NCI-H2227 (cell line): ENCODE measurements around the gene SIVA1.

Experiments
- DNase-seq: peaks from one replicate; lab custom pipeline; 2025; ENCODE audit not compliant: unreplicated experiment; lab: John Stamatoyannopoulos, UW

The SIVA1 gene, protein sequence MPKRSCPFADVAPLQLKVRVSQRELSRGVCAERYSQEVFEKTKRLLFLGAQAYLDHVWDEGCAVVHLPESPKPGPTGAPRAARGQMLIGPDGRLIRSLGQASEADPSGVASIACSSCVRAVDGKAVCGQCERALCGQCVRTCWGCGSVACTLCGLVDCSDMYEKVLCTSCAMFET

DNA sequence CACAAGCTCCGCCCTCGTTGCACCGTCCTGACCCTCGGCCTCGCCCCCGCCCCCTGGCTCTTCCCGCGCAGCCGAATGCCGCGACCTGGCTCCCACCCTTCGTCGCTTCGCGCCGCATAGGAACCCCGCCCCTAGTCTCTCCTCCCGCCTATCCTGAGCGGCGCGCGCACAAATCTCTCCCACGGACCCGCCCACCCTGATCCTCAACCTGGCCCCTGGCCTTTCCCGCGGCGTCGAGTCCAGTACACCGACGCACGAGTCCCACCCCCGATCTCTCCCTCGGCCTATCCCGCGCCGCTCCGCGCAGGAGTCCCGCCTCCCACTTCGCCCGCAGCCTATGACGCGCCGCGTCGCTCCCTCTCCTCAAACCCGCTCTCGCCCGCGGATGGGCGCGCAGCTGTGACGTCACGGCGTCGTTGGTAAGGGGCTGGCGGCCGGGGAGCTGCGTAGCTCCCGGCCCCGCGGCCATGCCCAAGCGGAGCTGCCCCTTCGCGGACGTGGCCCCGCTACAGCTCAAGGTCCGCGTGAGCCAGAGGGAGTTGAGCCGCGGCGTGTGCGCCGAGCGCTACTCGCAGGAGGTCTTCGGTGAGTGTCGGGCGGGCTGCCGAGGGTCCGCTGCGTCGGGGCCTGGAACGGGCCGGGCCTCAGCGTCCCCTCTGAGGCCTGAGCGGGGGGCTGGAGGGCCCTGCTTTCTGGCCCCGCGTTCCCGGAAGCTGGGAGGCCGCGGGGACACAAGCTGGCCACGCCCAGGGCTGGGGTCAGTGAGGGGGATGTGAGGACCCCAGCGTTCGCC, at the start of gene SIVA1:
Gene SIVA1 (plus strand): TSS at position 413 of the 793 bp plus-strand sequence. CDS start 55 bp downstream, at position 468.
- DNase-seq: peak; percentile 100

DNA sequence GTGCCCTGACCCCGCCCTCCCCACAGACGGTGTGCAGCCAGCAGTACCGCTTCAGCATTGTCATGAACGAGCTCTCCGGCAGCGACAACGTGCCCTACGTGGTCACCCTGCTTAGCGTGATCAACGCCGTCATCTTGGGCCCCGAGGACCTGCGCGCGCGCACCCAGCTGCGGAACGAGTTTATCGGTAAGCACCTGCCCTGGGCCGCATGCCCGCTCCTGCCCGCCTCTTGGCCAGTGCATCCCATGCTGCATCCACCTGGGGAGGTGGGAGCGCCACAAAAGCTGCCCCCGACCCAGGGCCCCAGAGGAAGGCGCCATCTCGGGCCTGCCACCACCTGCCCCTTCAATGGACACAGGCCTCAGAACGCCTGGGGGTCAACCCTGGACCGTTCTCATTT, 49.7 kb upstream of the SIVA1 start:
- no peak for DNase-seq

DNA sequence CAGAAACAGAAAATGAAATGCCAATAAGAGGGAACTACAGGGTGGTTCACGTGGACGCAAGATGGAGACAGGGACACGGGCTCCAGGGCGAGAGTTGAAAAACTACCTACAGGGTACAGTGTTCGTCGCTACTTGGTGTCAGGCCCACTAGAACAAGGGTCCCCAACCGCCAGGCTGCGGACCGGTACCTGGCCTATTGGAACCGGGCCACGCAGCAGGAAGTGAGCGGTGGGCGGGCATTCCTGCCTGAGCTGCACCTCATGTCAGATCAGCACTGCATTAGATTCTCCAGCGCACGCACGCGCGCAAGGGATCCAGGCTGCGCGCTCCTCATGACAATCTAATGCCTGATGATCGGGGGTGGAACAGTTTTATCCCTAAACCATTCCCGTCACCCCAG, 48.7 kb upstream of the SIVA1 start:
- DNase-seq: no peak

DNA sequence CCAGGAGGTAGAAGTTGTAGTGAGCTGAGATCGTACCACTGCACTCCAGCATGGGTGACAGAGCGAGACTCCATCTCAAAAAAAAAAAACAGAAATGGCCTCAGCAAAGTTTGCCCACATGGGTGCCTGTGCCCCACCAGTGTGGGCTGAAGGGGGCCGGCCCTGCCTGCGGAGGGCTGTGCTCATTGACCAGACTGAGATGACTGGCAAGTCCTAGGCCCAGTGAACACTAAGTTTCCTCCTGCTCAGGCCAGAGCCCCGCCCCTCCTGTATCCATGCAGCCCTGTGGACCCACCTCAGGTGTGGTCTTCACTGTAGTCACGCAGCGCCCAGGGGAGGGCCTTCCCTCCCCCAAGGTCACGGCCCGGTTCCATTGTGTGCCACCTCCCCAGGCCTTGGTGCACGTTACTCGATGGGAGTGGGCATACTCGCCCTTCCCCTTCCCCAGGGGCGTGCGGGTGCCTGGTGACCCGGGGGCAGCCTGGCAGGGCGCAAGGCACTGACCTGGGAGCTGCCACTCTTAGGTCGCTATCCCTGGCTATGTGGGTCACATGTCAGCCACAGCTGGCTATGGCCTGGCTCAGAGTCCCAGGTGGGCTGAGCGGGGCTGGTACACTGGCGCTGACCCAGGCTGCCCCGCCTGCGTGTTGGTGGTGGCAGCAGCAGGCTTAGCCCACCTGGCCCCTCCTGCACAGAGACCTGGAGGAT, 47.5 kb upstream of the SIVA1 start:
- no peak for DNase-seq

DNA sequence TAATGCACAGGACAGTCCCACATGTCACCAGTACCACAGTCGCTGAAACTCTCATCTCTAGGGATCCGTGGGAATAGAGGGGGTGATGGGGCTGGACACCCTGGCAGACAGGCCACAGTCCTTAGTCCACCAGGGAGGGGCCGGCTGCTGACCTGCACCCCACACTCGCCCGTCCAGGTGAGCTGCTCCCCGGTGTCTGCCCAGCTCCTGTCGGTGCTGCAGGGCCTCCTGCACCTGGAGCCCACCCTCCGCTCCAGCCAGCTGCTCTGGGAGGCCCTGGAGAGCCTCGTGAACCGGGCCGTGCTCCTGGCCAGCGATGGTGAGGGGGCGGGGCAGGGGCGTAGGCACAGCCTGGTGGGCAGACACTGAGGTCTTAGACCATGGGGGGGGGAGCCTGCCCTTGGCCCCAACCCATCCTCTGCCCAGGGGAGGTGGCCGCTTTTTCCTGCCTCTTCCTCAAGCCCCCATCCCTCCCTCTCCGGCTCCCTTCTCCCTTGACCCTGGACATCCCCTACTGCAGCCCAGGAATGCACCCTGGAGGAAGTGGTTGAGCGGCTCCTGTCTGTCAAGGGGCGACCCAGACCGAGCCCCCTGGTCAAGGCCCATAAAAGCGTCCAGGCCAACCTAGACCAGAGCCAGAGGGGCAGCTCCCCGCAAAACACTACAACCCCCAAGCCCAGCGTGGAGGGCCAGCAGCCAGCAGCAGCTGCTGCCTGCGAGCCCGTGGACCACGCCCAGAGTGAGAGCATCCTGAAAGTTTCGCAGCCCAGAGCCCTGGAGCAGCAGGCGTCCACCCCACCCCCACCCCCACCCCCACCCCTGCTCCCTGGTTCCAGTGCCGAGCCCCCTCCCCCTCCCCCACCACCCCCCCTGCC, 46.0 kb upstream of the SIVA1 start:
- no peak for DNase-seq

DNA sequence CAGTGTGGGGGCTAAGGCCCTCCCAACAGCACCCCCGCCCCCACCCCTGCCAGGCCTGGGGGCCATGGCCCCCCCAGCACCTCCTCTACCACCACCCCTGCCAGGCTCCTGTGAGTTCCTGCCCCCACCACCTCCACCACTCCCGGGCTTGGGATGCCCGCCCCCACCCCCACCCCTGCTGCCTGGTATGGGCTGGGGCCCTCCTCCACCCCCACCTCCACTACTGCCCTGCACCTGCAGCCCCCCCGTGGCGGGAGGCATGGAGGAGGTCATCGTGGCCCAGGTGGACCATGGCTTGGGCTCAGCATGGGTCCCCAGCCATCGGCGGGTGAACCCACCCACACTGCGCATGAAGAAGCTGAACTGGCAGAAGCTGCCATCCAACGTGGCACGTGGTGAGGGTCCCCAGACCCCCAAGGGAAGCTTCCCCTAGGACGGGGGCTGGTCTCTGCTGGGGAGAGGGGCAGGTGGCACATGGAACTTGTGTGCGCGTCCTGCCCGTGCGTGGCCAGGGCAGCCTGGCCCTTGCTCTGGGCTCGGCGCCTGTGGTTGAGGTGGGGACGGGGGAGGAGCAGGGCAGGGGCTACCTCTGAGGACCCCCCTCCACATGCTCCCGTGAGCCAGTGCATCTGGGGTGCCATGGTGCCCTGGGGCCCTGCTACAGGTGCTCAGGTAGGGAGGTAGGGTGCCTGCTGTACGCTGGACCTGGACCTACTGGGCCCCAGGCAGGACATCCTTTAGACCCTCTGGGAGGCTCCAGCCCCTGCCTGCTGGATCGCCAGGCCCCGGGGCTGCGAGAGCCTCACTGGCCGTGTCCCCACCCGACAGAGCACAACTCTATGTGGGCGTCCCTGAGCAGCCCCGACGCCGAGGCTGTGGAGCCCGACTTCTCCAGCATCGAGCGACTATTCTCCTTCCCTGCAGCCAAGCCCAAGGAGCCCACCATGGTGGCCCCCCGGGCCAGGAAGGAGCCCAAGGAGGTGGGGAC, 45.0 kb upstream of the SIVA1 start:
- DNase-seq: no peak

DNA sequence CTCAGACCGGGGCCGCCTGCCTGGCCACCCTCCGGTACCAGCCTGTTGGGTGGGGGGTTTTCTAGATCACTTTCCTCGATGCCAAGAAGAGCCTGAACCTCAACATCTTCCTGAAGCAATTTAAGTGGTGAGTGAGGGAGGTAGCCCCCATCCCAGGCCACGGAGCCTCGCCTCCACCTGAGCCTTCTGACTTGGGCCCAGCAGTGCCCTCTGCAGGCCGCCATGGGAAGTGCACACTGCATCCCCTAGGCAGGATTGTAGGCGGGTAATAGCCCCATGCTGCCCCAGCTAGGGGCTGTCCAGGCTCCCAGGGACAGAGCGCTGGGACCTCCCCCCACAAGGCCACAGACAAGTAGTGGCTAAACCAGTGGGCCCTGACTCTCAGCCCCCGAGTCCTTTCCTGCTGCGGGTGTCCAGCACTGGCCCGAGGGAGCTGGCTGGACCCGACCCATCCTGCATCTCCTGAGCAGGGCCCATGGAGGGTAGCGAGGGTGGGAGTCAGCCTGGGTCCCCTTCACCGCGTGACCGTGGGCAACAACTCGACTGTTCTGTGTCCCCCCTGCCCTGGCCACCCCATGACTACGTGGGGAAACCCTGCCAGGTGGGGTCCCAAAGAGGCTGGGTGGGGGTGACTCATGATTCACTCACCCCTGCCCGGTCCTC, 44.2 kb upstream of the SIVA1 start:
- peak; percentile 73 for DNase-seq

DNA sequence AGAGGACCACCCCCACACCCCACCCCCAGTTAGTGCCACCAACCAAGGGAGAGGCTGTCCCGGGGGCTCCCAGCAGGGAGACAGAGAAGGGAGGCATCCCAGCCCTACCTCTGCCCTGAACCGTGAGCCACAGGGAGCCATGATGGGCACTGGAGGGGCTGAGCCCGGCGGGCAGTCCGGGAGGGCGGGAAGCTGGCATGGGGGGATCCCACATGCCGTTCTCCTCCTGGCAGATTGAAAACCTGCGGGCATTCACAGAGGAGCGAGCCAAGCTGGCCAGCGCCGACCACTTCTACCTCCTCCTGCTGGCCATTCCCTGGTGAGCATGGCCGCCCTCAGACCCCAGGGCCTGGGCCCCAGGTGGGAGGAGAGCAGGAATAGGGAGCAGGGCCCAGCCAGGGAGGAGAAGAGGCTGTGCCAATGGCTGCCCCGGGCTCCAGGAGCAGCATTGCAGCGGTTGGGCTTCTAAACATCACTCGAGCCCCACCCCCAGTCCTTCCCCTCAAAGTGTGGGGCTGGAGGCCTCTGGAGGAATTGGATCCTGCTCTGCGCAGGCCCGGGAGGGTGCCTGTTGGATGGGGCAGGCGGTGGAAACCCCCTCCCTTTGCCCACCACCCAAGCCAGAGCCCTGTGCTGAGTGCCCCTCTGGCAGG, 43.4 kb upstream of the SIVA1 start:
- DNase-seq: peak; percentile 34

DNA sequence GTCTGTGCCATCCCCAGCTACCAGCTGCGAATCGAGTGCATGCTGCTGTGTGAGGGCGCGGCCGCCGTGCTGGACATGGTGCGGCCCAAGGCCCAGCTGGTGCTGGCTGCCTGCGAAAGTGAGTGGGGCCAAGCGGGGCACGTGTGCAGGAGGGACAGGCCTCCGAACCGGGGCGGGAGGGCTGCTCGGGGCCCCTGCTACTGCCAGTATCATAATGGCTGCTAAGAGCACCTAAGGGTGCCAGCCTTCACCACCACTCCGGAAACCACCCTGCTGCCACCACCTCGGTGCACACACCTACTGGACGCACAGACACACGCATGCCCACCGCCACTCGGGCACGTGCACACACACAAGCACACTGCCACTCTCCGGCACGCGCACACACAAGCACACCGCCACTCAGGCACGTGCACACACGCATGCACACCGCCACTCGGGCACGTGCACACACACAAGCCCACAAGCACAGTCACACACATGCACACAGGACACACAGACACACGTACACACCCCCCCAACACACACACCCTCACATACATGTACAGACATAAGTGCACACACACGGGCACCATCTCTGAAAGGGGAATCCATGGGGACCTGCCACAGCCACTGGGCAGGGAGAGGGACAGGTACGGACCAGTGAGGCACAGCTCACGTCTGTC, 42.7 kb upstream of the SIVA1 start:
- DNase-seq: no peak

DNA sequence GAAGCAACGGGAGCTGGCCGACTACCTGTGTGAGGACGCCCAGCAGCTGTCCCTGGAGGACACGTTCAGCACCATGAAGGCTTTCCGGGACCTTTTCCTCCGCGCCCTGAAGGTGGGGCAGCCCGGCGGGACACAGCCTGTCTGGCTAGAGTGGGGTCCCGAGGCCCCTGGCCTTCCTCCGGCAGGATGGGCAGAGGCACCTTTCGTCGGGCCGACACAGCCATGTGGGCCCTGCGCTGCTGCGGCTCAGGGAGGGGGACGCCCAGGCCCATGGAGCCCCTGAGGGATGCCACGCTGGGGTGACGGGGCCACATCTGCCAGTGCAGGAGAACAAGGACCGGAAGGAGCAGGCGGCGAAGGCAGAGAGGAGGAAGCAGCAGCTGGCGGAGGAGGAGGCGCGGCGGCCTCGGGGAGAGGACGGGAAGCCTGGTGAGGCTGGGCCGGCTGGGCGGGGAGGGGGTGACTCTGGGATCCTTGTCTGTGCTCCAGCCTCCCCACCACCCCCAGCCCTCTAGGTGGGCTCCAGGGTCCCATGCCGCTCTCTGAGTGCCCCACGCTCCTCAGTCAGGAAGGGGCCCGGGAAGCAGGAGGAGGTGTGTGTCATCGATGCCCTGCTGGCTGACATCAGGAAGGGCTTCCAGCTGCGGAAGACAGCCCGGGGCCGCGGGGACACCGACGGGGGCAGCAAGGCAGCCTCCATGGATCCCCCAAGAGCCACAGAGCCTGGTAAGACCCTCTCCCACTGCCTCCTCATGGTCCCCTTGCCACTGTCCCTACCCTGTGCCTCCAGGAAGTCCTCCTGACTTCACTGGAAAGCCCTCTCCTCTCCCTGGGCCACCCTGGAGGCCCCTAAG, 39.8 kb upstream of the SIVA1 start:
- DNase-seq: no peak

DNA sequence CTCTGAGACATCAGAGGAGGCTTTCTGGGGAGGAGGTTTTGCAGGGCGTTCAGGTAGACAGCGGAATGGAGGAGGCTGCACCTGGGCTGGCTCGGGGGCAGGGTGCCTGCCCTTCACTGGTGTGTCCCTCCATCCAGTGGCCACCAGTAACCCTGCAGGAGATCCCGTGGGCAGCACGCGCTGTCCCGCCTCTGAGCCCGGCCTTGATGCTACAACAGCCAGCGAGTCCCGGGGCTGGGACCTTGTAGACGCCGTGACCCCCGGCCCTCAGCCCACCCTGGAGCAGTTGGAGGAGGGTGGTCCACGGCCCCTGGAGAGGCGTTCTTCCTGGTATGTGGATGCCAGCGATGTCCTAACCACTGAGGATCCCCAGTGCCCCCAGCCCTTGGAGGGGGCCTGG, 38.9 kb upstream of the SIVA1 start:
- no peak for DNase-seq

DNA sequence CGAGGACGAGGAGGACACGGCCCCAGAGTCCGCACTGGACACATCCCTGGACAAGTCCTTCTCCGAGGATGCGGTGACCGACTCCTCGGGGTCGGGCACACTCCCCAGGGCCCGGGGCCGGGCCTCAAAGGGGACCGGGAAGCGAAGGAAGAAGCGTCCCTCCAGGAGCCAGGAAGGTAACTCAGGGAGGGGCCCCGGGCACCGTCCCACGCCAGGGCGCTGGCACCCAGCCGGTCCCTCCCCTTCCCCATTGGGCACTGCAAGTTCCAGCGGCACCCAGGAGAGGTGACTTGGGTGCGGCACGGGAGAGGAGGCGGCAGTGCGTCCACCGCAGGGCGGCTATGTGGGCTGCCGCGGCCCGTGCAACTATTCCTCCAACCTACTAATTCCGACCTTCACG, 38.3 kb upstream of the SIVA1 start:
- DNase-seq: no peak

DNA sequence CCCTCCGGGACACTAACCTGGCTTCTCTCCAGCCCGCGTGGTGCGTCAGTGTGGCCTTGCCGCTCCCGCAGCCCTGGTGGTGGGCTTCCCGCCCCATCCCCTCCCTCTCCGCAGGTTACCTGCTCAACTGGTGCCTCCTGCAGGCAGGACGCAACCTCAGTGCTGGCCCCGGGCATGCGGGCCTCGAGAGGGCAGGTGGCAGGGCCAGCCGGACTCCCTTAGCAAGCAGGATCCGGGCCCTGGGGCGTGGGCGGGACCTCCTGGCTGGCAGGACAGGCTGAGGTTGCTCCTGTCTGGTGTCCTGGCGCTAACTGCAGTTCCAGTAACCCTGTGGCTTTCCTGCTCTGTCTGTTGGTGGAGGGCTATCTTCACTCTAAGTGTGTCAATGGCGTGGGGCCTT, 37.5 kb upstream of the SIVA1 start:
- no peak for DNase-seq

DNA sequence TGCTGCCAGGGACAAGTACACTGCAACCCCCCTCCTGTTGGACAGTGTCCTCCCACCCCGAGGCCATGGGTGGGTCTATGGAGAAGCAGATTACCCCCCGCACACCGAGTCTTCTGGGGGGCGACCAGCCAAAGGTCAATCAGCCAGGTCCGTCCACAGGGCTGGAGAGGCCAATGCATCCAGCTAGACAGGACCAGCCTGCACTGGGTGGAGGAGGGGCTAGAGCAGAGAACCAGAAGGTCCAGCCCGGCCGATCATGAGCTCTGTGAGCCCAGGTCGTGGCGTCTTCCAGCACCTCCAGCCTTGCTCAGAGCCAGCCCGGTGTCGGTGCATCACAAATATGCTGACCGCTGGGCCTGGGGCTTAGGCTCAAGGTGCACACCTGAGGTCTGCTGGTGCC, 37.1 kb upstream of the SIVA1 start:
- no peak for DNase-seq

DNA sequence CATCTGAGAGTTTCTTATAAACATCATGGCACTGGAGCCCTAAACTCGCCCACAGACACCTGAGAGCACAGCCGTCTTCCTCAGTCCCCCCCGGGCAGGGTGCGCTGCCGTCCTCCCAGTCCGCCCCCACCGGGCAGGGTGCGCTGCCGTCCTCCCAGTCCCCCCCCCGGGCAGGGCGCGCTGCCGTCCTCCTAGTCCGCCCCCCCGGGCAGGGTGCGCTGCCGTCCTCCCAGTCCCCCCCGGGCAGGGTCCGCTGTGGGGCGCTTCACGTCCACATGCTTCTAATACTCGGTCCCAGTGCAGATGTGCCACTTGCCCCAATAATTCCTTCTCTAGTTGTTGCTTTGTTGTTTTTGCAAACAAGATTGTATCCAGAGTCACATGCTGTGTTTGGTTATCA, 35.8 kb upstream of the SIVA1 start:
- DNase-seq: no peak

DNA sequence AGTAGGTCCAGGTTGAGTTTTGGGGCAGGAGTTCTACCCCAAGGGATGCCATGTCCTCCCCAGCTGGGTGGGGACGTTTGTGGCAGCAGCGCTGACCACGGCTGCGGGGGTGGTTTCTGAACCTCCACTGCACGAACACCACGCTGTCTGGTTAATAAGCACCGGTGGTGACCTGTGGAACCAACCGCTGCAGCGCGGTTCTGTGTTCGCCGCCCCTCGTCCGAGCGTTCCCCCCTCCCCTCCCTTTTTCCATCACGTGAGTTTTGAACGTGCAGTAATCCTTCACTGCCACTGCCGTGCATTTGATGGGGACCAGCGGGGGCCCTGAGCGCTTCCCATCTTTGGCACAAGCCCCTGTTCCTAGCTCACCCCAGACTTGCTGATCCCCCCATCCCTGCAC, 35.3 kb upstream of the SIVA1 start:
- DNase-seq: peak; percentile 40

DNA sequence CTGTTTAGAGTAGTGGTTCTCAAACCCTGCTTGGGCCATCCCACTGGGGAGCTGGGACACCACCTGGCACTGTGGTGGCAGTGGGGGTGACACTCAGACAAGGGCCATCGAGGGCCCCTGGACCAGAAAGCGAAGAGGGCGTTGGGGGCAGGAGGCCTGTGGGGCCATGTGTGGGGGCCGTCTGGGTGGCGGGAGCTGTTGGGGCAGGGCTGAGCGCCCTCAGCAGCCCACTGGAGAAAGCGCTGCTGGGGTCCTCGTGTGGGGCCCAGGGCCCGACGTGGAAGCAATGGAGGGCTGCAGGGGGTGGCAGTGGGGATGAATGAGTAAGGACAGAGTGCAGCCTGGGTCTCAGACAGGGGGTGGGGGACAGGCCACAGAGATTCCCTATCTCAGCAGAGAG, 34.8 kb upstream of the SIVA1 start:
- DNase-seq: no peak

DNA sequence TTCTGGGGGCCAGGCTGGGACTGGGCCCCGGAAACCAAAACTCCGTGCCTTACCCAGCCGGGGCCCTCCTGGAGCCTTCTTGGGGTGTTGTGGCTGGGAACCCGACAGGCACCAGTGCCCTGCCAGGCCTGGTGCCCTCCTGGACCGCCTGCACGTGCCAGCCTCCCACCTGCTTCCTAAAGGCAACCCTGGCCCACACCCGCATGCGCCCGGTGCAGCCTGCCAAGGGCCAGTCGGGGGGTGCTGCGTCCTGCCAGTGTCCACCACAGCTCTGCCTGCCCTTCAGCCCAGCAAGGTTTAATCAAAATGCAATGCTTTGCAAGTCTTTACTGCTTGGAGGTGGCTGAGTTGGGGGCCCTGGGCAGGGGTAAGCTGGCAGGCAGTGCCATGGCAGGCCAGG, 34.1 kb upstream of the SIVA1 start:
- DNase-seq: no peak
